PC-3 (cell line): ENCODE data around the gene PAGR1.

Experiments
- CTCF ChIP-seq: fragments of 300-600 bp; sonication (generic); conservative IDR thresholded peaks from 2 replicates; pipeline ENCODE4 v1.5.1; 2017; ENCODE audit warnings: antibody characterized with exemption, low read depth, mild to moderate bottlenecking, low read length
- EZH2 ChIP-seq: fragments of 300-600 bp; sonication (generic); IDR thresholded peaks from one replicate; pipeline ENCODE4 v1.6.1; 2017; ENCODE audit warnings: antibody characterized with exemption, mild to moderate bottlenecking, low read length; ENCODE audit not compliant: unreplicated experiment
- EZH2phosphoT487 ChIP-seq: fragments of 300-600 bp; sonication (generic); IDR thresholded peaks from 2 replicates; pipeline ENCODE4 v1.6.1; 2018; ENCODE audit warnings: mild to moderate bottlenecking, antibody characterized with exemption, low read length, borderline replicate concordance

DNA sequence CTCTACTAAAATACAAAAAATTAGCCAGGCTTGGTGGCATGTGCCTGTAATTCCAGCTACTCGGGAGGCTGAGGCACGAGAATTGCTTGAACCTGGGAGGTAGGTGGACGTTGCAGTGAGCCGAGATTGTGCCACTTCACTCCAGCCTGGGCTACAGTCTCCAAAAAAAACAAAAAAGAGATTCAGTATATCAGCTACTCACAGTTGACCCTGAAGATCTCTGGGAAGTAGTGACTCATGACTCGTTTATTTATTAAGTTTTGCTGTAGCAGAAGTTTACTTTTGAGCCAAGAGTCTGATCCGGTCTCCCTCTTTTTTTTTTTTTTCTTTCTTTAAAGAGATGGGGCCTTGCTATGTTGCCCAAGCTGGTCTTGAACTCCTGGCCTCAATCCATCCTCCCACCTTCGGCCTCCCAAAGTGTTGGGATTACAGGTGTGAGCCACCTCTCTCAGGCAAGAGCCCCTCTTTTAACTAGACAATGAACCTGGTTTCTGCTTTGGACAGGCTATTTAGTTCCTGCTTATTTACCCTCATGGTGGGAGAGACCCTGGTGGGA lies 8.7 kb downstream of the PAGR1 start:
- TF ChIP-seq CTCF (no peak), EZH2 (no peak), EZH2phosphoT487 (no peak)
